Stimulated activated CD8-positive, alpha-beta memory T cell treated with anti-CD3 and anti-CD28 coated beads, Interleukin-4, amount 100 ng/mL, for 1 hour (primary cell): ENCODE data around the gene CCNE1.

Source experiments
- DNase-seq, 2 donors: peaks; one replicate each; pipeline ENCODE4 v3.0.0-alpha.2; 2020; ENCODE audit warnings: low read depth in 2 of 2, low spot score in 1 of 2

The CCNE1 gene

GRCh38 chr19:29843180-29844051, 31.6 kb downstream of the CCNE1 start:
- DNase-seq: no peak

GRCh38 chr19:29844891-29845573, 33.2 kb downstream of the CCNE1 start:
- DNase-seq: peak; percentile 91

- DNase-seq: no peak
These were observed 33.9 kb downstream of the CCNE1 start for GRCh38 chr19:29845574-29846176.

GRCh38 chr19:29849208-29849607, 37.4 kb downstream of the CCNE1 start:
- no peak for DNase-seq

- DNase-seq: no peak
These were observed 38.7 kb downstream of the CCNE1 start for GRCh38 chr19:29850482-29850881.

GRCh38 chr19:29851769-29852521, 40.2 kb downstream of the CCNE1 start:
- no peak for DNase-seq

DNA sequence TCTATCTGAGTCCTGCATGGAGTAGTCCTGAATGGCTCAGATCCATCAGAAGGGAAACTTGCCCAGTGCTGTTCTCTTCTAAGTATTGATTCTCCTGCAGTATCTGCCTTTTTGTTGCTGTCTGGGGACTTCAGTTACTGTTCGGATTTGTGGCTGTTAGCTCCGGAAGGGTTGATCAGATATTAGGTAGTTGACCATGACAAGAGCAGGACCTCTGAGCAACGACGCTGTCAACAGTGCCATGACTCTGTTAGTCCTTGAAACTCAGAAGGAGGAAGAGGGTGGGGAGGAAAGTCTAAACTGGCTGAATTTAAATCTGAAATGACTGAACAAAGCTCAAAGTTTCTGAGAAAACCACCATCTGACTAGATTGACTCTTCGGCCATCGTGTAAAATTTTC, 42.2 kb downstream of the CCNE1 start:
- DNase-seq: no peak

GRCh38 chr19:29855087-29855486, 43.3 kb downstream of the CCNE1 start:
- DNase-seq: no peak

DNA sequence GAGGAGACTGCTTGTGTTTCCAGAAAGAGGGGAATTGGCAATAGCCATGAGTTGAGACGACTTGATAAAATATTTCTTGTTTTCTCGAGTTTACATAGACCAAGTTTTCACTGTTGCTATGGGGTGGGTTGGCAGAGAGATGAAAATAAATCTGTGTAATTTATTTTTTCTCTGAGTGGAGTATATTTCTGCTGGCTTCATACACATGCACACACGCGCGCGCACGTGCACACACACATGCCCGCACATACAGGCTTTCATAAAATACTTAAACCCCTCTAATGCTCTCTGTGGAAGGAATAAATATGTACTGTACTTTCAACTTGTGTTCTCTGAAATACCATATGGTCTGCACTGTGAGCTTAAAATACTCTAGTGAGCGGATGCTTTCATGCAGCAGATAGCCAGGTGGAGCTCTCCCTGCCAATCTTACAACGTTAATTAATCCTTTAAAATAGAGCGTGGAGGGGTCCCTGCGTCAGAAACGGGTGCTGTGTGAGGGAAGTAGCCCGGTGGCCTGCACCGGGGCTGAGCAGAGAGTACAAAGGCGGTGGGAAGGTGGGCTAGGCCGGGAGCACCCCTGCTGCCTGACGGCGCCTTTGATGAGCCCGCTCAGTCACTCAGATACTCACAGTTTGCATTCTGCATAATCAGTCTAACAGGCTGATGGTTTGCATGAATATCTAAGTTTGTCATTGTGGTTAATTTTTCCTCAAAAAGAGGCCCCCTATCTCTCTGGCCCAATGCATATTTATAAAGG, 44.1 kb downstream of the CCNE1 start:
- DNase-seq: no peak

DNA sequence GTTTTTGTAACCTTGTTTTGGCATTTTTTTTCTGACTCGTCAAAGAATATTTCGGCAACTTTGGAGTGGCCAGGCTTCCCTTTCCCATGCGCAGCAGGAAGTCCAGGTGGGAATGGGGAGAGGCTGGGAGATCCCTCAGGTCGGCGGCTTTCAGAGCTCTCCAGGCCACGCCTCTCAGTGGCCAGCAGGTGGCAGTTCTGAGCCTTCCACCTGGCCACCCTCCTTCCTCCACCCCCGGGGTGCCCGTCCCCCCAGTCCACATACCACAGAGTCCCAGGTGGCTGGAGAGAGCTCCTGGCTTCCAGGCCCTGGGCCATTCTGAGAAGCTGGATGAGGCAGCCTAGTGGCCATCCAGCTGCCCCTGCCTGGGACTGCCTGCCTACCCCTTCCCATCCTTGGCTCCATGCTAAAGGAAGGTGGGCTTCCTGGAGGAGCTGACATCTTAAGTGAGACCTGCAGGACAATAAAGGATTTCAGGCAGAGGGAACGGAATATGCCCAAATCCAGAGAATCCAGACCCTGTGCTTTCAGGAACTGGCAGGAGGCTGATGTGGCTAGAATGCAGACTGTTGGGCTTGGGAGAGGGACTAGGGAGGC, 46.3 kb downstream of the CCNE1 start:
- no peak for DNase-seq

DNA sequence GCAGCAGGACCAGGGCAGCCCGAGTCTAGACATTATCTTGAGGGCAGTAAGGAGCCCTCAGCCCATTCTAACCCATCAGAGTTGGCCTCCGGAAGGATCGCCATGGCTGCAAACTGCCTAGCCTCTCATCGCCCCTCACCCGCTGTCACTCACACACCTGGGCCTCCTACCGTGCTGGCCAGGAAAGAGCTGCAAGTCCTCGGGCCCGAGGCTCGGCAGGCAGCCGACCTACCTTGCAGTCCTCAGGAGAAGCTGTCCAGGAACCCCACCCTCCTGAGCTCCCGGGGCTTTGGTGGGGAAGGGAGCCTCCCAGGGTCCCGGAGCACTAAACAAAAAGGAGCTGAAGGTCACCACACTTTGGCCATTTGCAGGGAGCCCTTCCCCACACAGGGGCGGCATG, 46.8 kb downstream of the CCNE1 start:
- no peak for DNase-seq

DNA sequence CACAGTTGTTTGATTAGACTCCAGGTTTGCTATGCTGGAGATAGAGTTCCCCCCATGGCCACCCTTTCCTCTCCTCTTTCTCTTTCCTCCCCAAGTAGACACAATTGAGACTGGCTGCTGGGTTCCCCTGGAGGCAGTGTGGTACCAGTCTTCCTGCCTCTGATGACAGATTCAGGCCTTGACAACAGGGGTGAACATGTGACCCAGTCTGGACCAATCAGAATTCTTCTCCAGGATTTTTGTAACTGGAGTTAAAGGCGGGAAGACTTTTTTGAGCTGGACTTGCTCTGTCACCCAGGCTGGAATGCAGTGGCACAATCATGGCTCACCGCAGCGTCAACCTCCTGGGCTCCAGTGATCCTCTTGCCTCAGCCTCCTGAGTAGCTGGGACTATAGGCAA, 48.7 kb downstream of the CCNE1 start:
- DNase-seq: no peak

GRCh38 chr19:29861574-29861973, 49.8 kb downstream of the CCNE1 start:
- no peak for DNase-seq

DNA sequence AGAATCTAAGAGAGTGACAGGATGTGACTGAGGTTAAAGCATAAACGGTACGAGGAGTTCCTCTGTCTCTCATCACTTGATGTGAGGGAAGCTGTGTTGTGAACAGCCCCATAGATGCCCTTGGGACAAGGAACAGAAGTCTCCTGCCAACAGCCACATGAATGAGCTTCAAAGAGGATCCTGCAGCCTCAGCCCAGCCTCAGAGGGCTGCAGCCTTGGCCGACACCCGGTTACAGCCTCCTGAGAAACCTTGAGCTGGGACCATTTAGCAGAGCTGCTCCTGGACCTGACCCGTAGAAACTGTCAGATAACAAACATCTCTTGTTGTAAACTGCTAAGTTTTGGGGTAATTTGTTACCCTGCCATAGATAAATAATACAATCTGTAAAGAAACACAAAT, 54.2 kb downstream of the CCNE1 start:
- no peak for DNase-seq

DNA sequence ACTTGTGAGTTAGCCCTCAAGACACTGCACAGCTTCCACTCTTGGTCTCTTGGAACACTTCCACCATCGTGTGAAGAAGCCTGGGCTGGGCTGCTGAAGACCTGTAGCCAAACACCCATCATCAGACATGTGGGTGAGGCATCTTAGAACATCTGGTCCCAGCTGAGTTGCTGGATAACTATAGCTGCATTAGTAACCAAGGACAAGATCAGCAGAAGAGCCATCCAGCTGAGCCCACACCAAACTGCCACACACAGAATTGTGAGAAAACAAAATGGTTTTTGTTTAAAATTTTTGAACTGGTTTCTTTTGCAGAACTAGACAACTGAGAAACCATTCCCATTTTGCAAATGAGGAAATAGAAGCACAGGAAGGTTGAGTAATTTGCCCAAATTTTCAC, 56.2 kb downstream of the CCNE1 start:
- no peak for DNase-seq

DNA sequence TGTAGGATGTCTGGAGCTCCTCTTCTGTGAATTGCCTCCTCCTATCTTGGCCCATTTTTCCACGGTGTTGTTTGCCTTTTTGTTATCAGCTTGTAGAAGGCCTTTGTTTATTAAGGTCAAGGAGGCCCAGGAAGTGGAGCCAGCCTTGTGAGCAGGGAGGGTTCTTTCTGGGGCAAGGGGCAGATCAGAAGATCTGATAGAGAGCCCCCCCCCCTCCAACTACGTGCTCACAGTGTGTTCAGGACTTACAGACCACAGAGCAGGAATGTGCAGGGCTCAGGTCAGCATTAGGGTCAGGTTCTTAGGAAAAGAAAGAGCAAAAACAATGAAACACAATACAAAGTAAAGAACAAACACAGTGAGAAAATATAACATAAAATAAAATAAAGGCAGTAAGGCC, 59.4 kb downstream of the CCNE1 start:
- DNase-seq: no peak

DNA sequence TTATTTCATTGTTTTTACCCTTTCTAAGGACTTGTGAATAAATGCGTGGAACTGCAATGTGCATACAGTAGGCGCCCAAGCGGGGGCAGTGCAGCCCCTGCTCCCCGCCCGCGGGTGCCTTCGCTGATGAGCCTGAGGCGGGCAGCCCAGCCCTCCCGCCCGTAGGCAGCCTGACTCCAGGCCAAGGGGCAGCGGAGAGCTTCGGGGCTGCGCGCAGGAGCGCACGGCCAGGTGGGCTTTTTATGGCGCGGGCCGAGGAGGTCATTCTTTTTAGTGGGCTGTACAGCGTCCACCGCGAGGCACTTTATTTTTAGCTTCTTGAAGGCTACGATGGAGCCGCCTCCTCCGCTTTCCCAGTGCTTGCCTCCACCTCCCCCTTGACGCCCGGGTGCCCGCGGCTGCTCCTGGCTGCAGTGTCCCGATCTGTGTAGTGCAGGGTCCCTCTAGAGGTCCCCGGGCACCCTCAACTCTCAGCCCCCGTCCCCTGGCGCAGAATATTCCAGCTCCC, 60.5 kb downstream of the CCNE1 start:
- DNase-seq: no peak

- DNase-seq: peak; percentile 42 to 49
These were observed 61.4 kb downstream of the CCNE1 start for GRCh38 chr19:29873024-29873800.
